Measurements from ENCODE around the gene PPARD. TPM values are rescaled to one million over a fixed set of nuclear protein-coding genes. Genes with fewer than 3 reads are reported as not detected.
A peak's percentile ranks its signal among the peaks of the same experiment; 100 is the strongest.

The PPARD gene
- polyA plus RNA-seq, 1 donor, result 26.3 TPM

DNA sequence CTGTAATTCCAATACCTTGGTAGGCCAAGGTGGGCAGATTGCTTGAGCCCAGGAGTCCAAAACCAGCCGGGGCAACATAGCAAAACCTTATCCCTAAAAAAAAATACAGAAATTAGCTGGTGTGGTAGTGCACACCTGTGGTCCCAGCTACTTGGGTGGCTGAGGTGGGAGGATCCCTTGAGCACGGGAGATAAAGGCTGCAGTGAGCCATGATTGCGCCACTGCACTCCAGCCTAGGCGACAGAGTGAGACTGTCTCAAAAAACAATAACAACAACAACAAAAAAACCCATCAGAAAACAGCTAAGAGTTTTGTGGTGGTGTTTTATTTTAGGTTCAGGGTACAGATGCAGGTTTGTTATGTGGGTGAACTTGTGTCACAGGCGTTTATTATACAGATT is 66.9 kb downstream of the PPARD start:
- no peaks in the 10 kb centered on the region for H3K27me3 ChIP-seq (ENCODE audit: control insufficient read depth, insufficient read depth, low read length)
- H3K4me1 ChIP-seq (ENCODE audit: control insufficient read depth, insufficient read depth, low read length), result peaks cover 7% of the 10 kb centered on the region

GRCh38 chr6:35410131-35410530 is 67.8 kb downstream of the PPARD start:
- H3K27ac ChIP-seq (ENCODE audit: low read length), result peak overlapping the region; percentile 46
- peaks cover 7% of the 10 kb centered on the region for H3K4me1 ChIP-seq (ENCODE audit: control insufficient read depth, insufficient read depth, low read length)
- H3K36me3 ChIP-seq (ENCODE audit: control insufficient read depth, insufficient read depth, low read length), result peaks cover 30% of the 10 kb centered on the region
- H3K9me3 ChIP-seq (ENCODE audit: control insufficient read depth, low read depth, low read length), result no peaks in the 10 kb centered on the region
- DNase-seq, result no peak
- no peaks in the 10 kb centered on the region for H3K27me3 ChIP-seq (ENCODE audit: control insufficient read depth, insufficient read depth, low read length)
- WGBS (ENCODE audit: insufficient coverage, low lambda C conversion rate), result 100% methylated on average over 1 of the region's 3 CpGs
- H3K4me3 ChIP-seq (ENCODE audit: low read length), result no peak overlapping the region

More for the DNA sequence above, 66.9 kb downstream of the PPARD start:
- H3K9me3 ChIP-seq (ENCODE audit: control insufficient read depth, low read depth, low read length), result no peaks in the 10 kb centered on the region
- no peak overlapping the region for H3K4me3 ChIP-seq (ENCODE audit: low read length)
- WGBS (ENCODE audit: insufficient coverage, low lambda C conversion rate), result 60% methylated on average over 1 of the region's 5 CpGs
- peak overlapping the region; percentile 19 for H3K27ac ChIP-seq (ENCODE audit: low read length)
- no peak for DNase-seq
- H3K36me3 ChIP-seq (ENCODE audit: control insufficient read depth, insufficient read depth, low read length), result peaks cover 30% of the 10 kb centered on the region

DNA sequence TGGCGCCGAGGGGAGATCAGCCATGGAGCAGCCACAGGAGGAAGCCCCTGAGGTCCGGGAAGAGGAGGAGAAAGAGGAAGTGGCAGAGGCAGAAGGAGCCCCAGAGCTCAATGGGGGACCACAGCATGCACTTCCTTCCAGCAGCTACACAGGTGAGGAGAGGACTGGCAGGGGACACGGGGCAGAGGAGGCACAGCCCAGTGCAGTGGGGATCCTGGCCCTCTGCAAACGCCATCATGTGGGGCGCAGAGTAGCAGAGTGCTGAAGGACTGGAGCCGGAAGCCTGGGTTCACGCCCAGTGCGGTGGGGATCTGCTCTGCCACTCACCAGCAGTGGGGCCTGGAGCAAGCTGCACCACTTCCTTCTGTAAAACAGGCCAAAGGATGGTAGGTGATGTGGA is 68.7 kb downstream of the PPARD start:
- Histone ChIP-seq H3K4me1 (ENCODE audit: control insufficient read depth, insufficient read depth, low read length) (peaks cover 7% of the 10 kb centered on the region), H3K4me3 (ENCODE audit: low read length) (no peak overlapping the region), H3K9me3 (ENCODE audit: control insufficient read depth, low read depth, low read length) (no peaks in the 10 kb centered on the region), H3K27me3 (ENCODE audit: control insufficient read depth, insufficient read depth, low read length) (no peaks in the 10 kb centered on the region), H3K27ac (ENCODE audit: low read length) (no peak overlapping the region), H3K36me3 (ENCODE audit: control insufficient read depth, insufficient read depth, low read length) (peaks cover 30% of the 10 kb centered on the region)
- no CpG with 5 or more reads among the region's 9 CpGs for WGBS (ENCODE audit: insufficient coverage, low lambda C conversion rate)
- DNase-seq, result no peak

DNA sequence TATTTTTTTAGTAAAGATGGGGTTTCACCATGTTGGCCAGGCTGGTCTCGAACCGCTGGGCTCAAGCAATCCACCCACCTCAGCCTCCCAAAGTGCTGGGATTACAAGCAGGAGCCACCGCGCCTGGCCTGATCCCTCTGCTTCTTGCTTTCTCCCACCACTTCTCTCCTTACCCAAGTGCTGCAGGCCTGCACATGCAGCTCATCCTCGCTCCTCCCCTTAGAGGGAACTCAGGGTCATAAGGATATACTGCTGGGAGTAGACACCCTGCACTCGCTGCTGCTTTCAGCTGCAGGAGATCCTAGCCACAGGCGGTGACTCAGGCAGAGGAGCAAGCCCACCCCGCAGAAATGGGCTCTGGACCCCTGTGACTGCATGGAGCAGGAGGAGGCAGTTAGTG is 69.7 kb downstream of the PPARD start:
- H3K36me3 ChIP-seq (ENCODE audit: control insufficient read depth, insufficient read depth, low read length), result peaks cover 34% of the 10 kb centered on the region
- no peaks in the 10 kb centered on the region for H3K27me3 ChIP-seq (ENCODE audit: control insufficient read depth, insufficient read depth, low read length)
- no CpG with 5 or more reads among the region's 8 CpGs for WGBS (ENCODE audit: insufficient coverage, low lambda C conversion rate)
- H3K4me1 ChIP-seq (ENCODE audit: control insufficient read depth, insufficient read depth, low read length), result peaks cover 7% of the 10 kb centered on the region
- DNase-seq, result no peak
- no peak overlapping the region for H3K27ac ChIP-seq (ENCODE audit: low read length)
- no peaks in the 10 kb centered on the region for H3K9me3 ChIP-seq (ENCODE audit: control insufficient read depth, low read depth, low read length)
- no peak overlapping the region for H3K4me3 ChIP-seq (ENCODE audit: low read length)

DNA sequence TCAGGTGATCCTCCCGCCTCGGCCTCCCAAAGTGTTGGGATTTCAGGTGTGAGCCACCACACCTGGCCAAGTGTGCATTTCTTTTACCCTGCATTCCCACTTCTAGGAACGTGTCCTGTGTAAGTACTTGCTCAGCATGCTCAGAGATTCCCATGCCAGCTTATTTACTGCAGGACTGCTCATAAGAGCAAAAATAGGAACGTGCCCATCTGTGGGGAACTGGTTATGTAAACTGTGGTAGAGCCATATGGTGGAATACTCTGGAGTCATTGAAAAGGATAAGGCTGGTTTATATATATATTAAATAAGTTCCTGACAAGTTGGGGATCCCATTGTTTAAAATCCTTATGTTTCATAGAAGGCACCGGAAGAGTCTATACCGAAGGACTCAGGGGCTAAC is 71.6 kb downstream of the PPARD start:
- Histone ChIP-seq H3K36me3 (ENCODE audit: control insufficient read depth, insufficient read depth, low read length) (peaks cover 34% of the 10 kb centered on the region), H3K4me1 (ENCODE audit: control insufficient read depth, insufficient read depth, low read length) (peaks cover 20% of the 10 kb centered on the region), H3K27ac (ENCODE audit: low read length) (no peak overlapping the region), H3K27me3 (ENCODE audit: control insufficient read depth, insufficient read depth, low read length) (no peaks in the 10 kb centered on the region), H3K9me3 (ENCODE audit: control insufficient read depth, low read depth, low read length) (no peaks in the 10 kb centered on the region), H3K4me3 (ENCODE audit: low read length) (no peak overlapping the region)
- DNase-seq, result no peak
- no CpG with 5 or more reads among the region's 6 CpGs for WGBS (ENCODE audit: insufficient coverage, low lambda C conversion rate)

DNA sequence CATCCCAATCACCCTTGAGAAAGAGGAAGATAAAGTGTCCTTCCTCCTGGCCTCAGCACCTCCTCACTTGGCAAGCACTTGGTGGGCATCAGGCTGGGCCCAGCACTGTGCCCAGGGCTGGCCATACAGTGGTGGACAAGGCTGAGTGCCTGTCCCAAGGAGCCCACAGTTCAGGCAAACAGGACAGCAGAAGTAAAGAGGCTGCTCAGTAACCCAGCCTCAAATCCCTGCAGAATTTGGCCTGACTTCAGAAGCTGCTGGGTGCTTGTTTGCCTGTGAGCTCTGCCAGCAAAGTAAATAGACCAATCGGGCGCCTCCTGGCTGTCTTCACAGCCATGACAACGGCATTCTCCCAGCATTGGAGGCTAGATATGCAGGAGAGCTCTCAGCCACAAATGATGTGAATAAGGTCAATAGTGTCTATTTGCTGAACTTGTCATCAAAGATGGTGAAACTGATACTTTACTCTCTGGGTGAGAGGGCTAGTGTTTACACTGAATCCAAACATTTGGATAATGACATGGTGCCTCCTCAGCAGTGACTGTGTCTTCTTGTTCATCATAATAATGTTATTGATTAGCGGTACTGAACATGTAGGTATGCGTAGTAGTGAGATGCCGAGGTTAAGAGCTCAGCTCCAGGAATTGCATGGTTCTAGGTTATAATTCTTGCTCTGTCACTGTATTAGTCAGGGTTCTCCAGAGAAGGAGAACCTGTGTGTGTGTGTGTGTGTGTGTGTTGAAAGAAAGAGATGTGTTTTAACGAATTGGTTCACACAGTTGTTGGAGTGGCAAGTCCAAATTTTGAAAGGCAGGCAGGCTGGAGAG is 72.9 kb downstream of the PPARD start:
- WGBS (ENCODE audit: insufficient coverage, low lambda C conversion rate), result no CpG with 5 or more reads among the region's 7 CpGs

DNA sequence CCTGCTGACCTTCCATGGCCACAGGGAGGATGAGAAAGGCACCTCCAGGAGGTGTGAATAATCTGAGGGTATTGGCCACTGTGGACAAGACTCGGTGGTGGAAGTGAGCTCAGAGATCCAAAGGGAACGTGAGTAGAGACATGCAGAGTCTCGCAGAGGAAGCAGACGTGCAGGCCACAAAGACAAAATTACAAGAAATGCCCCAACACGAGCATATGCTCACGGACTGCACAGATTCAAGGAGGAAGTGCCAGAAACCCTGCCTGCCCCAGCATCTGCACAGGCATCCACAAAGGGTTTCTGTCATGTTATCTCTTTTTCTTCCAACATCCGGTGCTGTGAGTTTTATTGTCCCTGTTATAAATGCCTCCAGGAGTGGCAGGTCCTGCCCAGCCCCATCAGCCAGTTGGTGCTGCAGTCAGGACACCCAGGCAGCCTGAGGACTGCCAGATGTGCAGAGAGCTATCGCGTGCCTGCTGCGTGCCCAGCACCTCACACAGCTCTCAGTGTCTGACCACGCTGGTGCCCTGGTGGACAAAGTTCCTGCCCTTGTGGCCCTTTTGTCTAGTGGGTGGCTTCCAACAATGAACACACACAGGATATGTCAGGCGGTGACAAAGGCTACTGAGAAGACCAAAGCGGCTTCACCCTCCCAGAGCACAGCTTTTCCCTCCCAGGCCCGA is 75.8 kb downstream of the PPARD start:
- no peak overlapping the region for H3K4me3 ChIP-seq (ENCODE audit: low read length)
- WGBS (ENCODE audit: insufficient coverage, low lambda C conversion rate), result 20% methylated on average over 1 of the region's 14 CpGs
- H3K27me3 ChIP-seq (ENCODE audit: control insufficient read depth, insufficient read depth, low read length), result no peaks in the 10 kb centered on the region
- peaks cover 31% of the 10 kb centered on the region for H3K36me3 ChIP-seq (ENCODE audit: control insufficient read depth, insufficient read depth, low read length)
- no peaks in the 10 kb centered on the region for H3K9me3 ChIP-seq (ENCODE audit: control insufficient read depth, low read depth, low read length)
- H3K4me1 ChIP-seq (ENCODE audit: control insufficient read depth, insufficient read depth, low read length), result peaks cover 21% of the 10 kb centered on the region
- peak; percentile 41 to 75 for DNase-seq
- H3K27ac ChIP-seq (ENCODE audit: low read length), result peak overlapping the region; percentile 57

More for the DNA sequence above, 72.9 kb downstream of the PPARD start:
- H3K9me3 ChIP-seq (ENCODE audit: control insufficient read depth, low read depth, low read length), result no peaks in the 10 kb centered on the region
- DNase-seq, result peak; percentile 53 to 66
- peaks cover 21% of the 10 kb centered on the region for H3K4me1 ChIP-seq (ENCODE audit: control insufficient read depth, insufficient read depth, low read length)
- no peak overlapping the region for H3K27ac ChIP-seq (ENCODE audit: low read length)
- peaks cover 39% of the 10 kb centered on the region for H3K36me3 ChIP-seq (ENCODE audit: control insufficient read depth, insufficient read depth, low read length)
- no peak overlapping the region for H3K4me3 ChIP-seq (ENCODE audit: low read length)
- H3K27me3 ChIP-seq (ENCODE audit: control insufficient read depth, insufficient read depth, low read length), result no peaks in the 10 kb centered on the region

GRCh38 chr6:35419417-35419816 is 77.1 kb downstream of the PPARD start:
- Histone ChIP-seq H3K27me3 (ENCODE audit: control insufficient read depth, insufficient read depth, low read length) (no peaks in the 10 kb centered on the region), H3K4me3 (ENCODE audit: low read length) (no peak overlapping the region), H3K36me3 (ENCODE audit: control insufficient read depth, insufficient read depth, low read length) (peaks cover 34% of the 10 kb centered on the region), H3K4me1 (ENCODE audit: control insufficient read depth, insufficient read depth, low read length) (peaks cover 21% of the 10 kb centered on the region), H3K27ac (ENCODE audit: low read length) (peak overlapping the region; percentile 57), H3K9me3 (ENCODE audit: control insufficient read depth, low read depth, low read length) (no peaks in the 10 kb centered on the region)
- WGBS (ENCODE audit: insufficient coverage, low lambda C conversion rate), result no CpG with 5 or more reads among the region's 5 CpGs
- peak; percentile 50 to 54 for DNase-seq

- no peak overlapping the region for H3K4me3 ChIP-seq (ENCODE audit: low read length)
- H3K27ac ChIP-seq (ENCODE audit: low read length), result peak overlapping the region; percentile 57
- H3K4me1 ChIP-seq (ENCODE audit: control insufficient read depth, insufficient read depth, low read length), result peaks cover 21% of the 10 kb centered on the region
- no peaks in the 10 kb centered on the region for H3K9me3 ChIP-seq (ENCODE audit: control insufficient read depth, low read depth, low read length)
- WGBS (ENCODE audit: insufficient coverage, low lambda C conversion rate), result no CpG with 5 or more reads among the region's 14 CpGs
- no peak for DNase-seq
- H3K27me3 ChIP-seq (ENCODE audit: control insufficient read depth, insufficient read depth, low read length), result no peaks in the 10 kb centered on the region
- H3K36me3 ChIP-seq (ENCODE audit: control insufficient read depth, insufficient read depth, low read length), result peaks cover 38% of the 10 kb centered on the region
These were observed 77.6 kb downstream of the PPARD start for GRCh38 chr6:35419961-35420360.

DNA sequence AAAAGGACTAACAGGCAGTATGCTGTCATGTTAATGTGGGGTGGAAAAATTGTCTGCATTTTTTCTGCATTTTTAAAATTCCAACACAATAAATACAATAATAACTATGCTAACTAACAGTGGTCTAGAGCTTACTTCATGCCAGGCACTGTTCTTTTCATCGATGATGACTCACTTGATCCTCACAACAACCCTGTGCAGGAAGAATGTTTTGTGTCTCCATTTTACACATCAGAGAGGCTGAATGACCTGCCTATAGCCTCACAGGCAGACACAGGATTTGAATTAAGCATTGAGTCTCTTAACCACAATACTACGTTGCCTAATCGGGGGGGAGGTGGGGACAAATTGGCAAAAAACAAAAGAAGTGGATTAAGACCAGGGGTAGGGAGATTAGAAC is 82.9 kb downstream of the PPARD start:
- peaks cover 57% of the 10 kb centered on the region for H3K36me3 ChIP-seq (ENCODE audit: control insufficient read depth, insufficient read depth, low read length)
- H3K27me3 ChIP-seq (ENCODE audit: control insufficient read depth, insufficient read depth, low read length), result no peaks in the 10 kb centered on the region
- 82% methylated on average over 3 of the region's 3 CpGs for WGBS (ENCODE audit: insufficient coverage, low lambda C conversion rate)

More for the DNA sequence above, 82.9 kb downstream of the PPARD start:
- Histone ChIP-seq H3K4me3 (ENCODE audit: low read length) (no peak overlapping the region), H3K27ac (ENCODE audit: low read length) (no peak overlapping the region), H3K9me3 (ENCODE audit: control insufficient read depth, low read depth, low read length) (peaks cover 16% of the 10 kb centered on the region), H3K4me1 (ENCODE audit: control insufficient read depth, insufficient read depth, low read length) (no peaks in the 10 kb centered on the region)
- no peak for DNase-seq

Data from large intestine (tissue), 3 donors.